Activated CD8-positive, alpha-beta memory T cell treated with anti-CD3 and anti-CD28 coated beads, Interleukin-2, amount 50 U/mL, for 1 hour (primary cell): Measurements from ENCODE around the gene ELK3.

ENCODE experiments used
- DNase-seq: peaks from one replicate; pipeline ENCODE4 v3.0.0-alpha.2; 2020; ENCODE audit errors: extremely low read depth

The ELK3 gene

GRCh38 chr12:96212456-96213375, 18.5 kb downstream of the ELK3 start:
- DNase-seq = no peak

- DNase-seq = no peak
Measured at GRCh38 chr12:96213869-96214268, 19.7 kb downstream of the ELK3 start.

- no peak for DNase-seq
Measured at GRCh38 chr12:96215919-96216273, 21.7 kb downstream of the ELK3 start.

GRCh38 chr12:96218989-96219678, 25.0 kb downstream of the ELK3 start:
- DNase-seq = no peak

- no peak for DNase-seq
Measured at GRCh38 chr12:96219700-96220206, 25.6 kb downstream of the ELK3 start.

GRCh38 chr12:96220902-96221301, 26.7 kb downstream of the ELK3 start:
- no peak for DNase-seq

GRCh38 chr12:96221391-96221790, 27.2 kb downstream of the ELK3 start:
- no peak for DNase-seq

- no peak for DNase-seq
Measured at GRCh38 chr12:96223411-96224218, 29.4 kb downstream of the ELK3 start.

- no peak for DNase-seq
Measured at GRCh38 chr12:96224219-96224615, 30.0 kb downstream of the ELK3 start.

GRCh38 chr12:96225044-96225855, 31.1 kb downstream of the ELK3 start:
- no peak for DNase-seq

GRCh38 chr12:96225994-96226399, 31.8 kb downstream of the ELK3 start:
- no peak for DNase-seq

GRCh38 chr12:96226401-96226800, 32.2 kb downstream of the ELK3 start:
- DNase-seq = no peak

- no peak for DNase-seq
Measured at GRCh38 chr12:96226801-96227348, 32.7 kb downstream of the ELK3 start.

- no peak for DNase-seq
Measured at GRCh38 chr12:96227365-96228106, 33.4 kb downstream of the ELK3 start.

GRCh38 chr12:96228566-96229248, 34.5 kb downstream of the ELK3 start:
- no peak for DNase-seq

- no peak for DNase-seq
Measured at GRCh38 chr12:96230646-96231045, 36.5 kb downstream of the ELK3 start.

- DNase-seq = no peak
Measured at GRCh38 chr12:96233168-96233567, 39.0 kb downstream of the ELK3 start.

- DNase-seq = no peak
Measured at GRCh38 chr12:96233939-96234461, 39.8 kb downstream of the ELK3 start.
